Lower lobe of right lung (tissue), 2 donors: Measurements from ENCODE around the gene MALRD1. TPM values are rescaled to one million over a fixed set of nuclear protein-coding genes. Genes with fewer than 3 reads are reported as not detected.

ENCODE experiments used
- ATAC-seq, 2 donors: fragments of 200-7000 bp; cut with Tn5 transposase; one replicate each; pipeline ENCODE4 v1.9.1; 2020 to 2022; ENCODE audit warnings: mild to moderate bottlenecking in 2 of 2, moderate library complexity in 2 of 2
- DNase-seq: peaks from one replicate; pipeline ENCODE4 v3.0.0-alpha.2; 2020
- H3K27ac ChIP-seq: fragments of 200-600 bp; one replicate; pipeline ENCODE4 v1.8.0; 2022
- H3K27me3 ChIP-seq: fragments of 200-600 bp; one replicate; pipeline ENCODE4 v1.8.0; 2022; ENCODE audit warnings: low read depth
- H3K36me3 ChIP-seq: fragments of 200-600 bp; one replicate; pipeline ENCODE4 v1.8.0; 2022; ENCODE audit warnings: mild to moderate bottlenecking
- H3K4me1 ChIP-seq: fragments of 200-600 bp; one replicate; pipeline ENCODE4 v1.8.0; 2022
- H3K4me3 ChIP-seq: fragments of 200-600 bp; one replicate; pipeline ENCODE4 v1.8.0; 2022; ENCODE audit warnings: mild to moderate bottlenecking
- H3K9me3 ChIP-seq: fragments of 200-600 bp; one replicate; pipeline ENCODE4 v1.8.0; 2022
- CTCF ChIP-seq: fragments of 200-600 bp; IDR thresholded peaks from one replicate; pipeline ENCODE4 v1.8.0; 2022; ENCODE audit warnings: antibody characterized with exemption, mild to moderate bottlenecking
- intact Hi-C: fragments of 100-400 bp; cut with DNase I; formaldehyde crosslinking; loops from one replicate; pipeline ENCODE4 v1.11.0; 2022
- total RNA-seq: library from RNA; stranded (reverse); fragmentation: NEBNext Ultra II Directional; extraction: Animal tissue kit (Norgen Biotek cat#: 25700); gene quantifications from one replicate; pipeline ENCODE4 v1.2.1, GENCODE V29; 2021
- donor health status: DM: no; HTN: yes; CAD: no; lungs with severe emphysema.

Gene MALRD1
- total RNA-seq, 1 donor from 2014 or later = 6.0 TPM

GRCh38 chr10:19017116-19017890 lies 31.3 kb upstream of the MALRD1 start:
- Histone ChIP-seq H3K27me3 (no peaks in the 10 kb centered on the region), H3K27ac (no peak overlapping the region), H3K9me3 (peaks cover 4% of the 10 kb centered on the region), H3K4me3 (no peak overlapping the region), H3K4me1 (no peaks in the 10 kb centered on the region), H3K36me3 (no peaks in the 10 kb centered on the region)
- no peak for DNase-seq
- TF ChIP-seq CTCF = no peak
- no peak for ATAC-seq
- intact Hi-C loops = no loop called here

GRCh38 chr10:19021162-19021561 lies 27.4 kb upstream of the MALRD1 start:
- Histone ChIP-seq H3K27ac (no peak overlapping the region), H3K36me3 (no peaks in the 10 kb centered on the region), H3K9me3 (no peaks in the 10 kb centered on the region), H3K4me1 (no peaks in the 10 kb centered on the region), H3K27me3 (no peaks in the 10 kb centered on the region), H3K4me3 (no peak overlapping the region)
- TF ChIP-seq CTCF = no peak
- no peak for DNase-seq
- ATAC-seq = no peak
- intact Hi-C loops = no loop called here

GRCh38 chr10:19024611-19025010 lies 24.0 kb upstream of the MALRD1 start:
- no peak overlapping the region for H3K27ac ChIP-seq

GRCh38 chr10:19031763-19032162 lies 16.8 kb upstream of the MALRD1 start:
- ATAC-seq (no peak), DNase-seq (no peak)
- Histone ChIP-seq H3K4me1 (no peaks in the 10 kb centered on the region), H3K27ac (no peak overlapping the region), H3K9me3 (no peaks in the 10 kb centered on the region), H3K27me3 (no peaks in the 10 kb centered on the region), H3K4me3 (no peak overlapping the region), H3K36me3 (no peaks in the 10 kb centered on the region)
- intact Hi-C loops = no loop called here
- TF ChIP-seq CTCF = no peak

More at GRCh38 chr10:19024611-19025010, 24.0 kb upstream of the MALRD1 start:
- intact Hi-C loops = no loop called here
- H3K4me1 ChIP-seq = no peaks in the 10 kb centered on the region
- H3K9me3 ChIP-seq = no peaks in the 10 kb centered on the region
- H3K4me3 ChIP-seq = no peak overlapping the region
- no peaks in the 10 kb centered on the region for H3K27me3 ChIP-seq
- TF ChIP-seq CTCF = no peak
- no peaks in the 10 kb centered on the region for H3K36me3 ChIP-seq
- DNase-seq (no peak), ATAC-seq (no peak)

GRCh38 chr10:19033741-19034140 lies 14.9 kb upstream of the MALRD1 start:
- intact Hi-C loops = no loop called here
- no peaks in the 10 kb centered on the region for H3K27me3 ChIP-seq
- no peak overlapping the region for H3K4me3 ChIP-seq
- H3K9me3 ChIP-seq = no peaks in the 10 kb centered on the region
- no peak for DNase-seq
- H3K4me1 ChIP-seq = no peaks in the 10 kb centered on the region
- no peak for TF ChIP-seq CTCF
- ATAC-seq = no peak
- no peaks in the 10 kb centered on the region for H3K36me3 ChIP-seq
- no peak overlapping the region for H3K27ac ChIP-seq
